DOHH2 (cell line): ENCODE results near the gene IFIT2.

Source experiments
- H3F3A ChIP-seq: fragments of 200-600 bp; sonication (generic), shearing (Covaris generic); 2 replicates; pipeline ENCODE4 v1.6.0; 2016; ENCODE audit warnings: antibody characterized with exemption, mild to moderate bottlenecking; ENCODE audit not compliant: control insufficient read depth, insufficient read depth
- H3K27ac ChIP-seq: fragments of 200-600 bp; sonication (generic); 2 replicates; pipeline ENCODE4 v1.5.1; 2014; ENCODE audit warnings: low read depth, mild to moderate bottlenecking, low read length, moderate library complexity
- H3K27me3 ChIP-seq: fragments of 200-600 bp; sonication (generic); 2 replicates; pipeline ENCODE4 v1.6.1; 2014; ENCODE audit warnings: mild to moderate bottlenecking, low read length, mixed read lengths; ENCODE audit not compliant: control insufficient read depth
- H3K36me3 ChIP-seq: fragments of 200-600 bp; sonication (generic); 2 replicates; pipeline ENCODE4 v1.6.1; 2014; ENCODE audit warnings: mild to moderate bottlenecking, low read length, moderate library complexity, mixed read lengths; ENCODE audit not compliant: control insufficient read depth
- H3K4me1 ChIP-seq: fragments of 200-600 bp; sonication (generic); 2 replicates; pipeline ENCODE4 v1.6.1; 2014; ENCODE audit warnings: mild to moderate bottlenecking, low read length, mixed read lengths; ENCODE audit not compliant: control insufficient read depth
- H3K4me2 ChIP-seq: fragments of 200-600 bp; sonication (generic); 2 replicates; pipeline ENCODE4 v1.6.0; 2014; ENCODE audit warnings: mild to moderate bottlenecking, low read length, moderate library complexity
- H3K4me3 ChIP-seq: fragments of 200-600 bp; sonication (generic); 2 replicates; pipeline ENCODE4 v1.5.1; 2014; ENCODE audit warnings: mild to moderate bottlenecking, low read length, mixed read lengths
- H3K79me2 ChIP-seq: fragments of 200-600 bp; sonication (generic); 2 replicates; pipeline ENCODE4 v1.6.1; 2014; ENCODE audit warnings: mild to moderate bottlenecking, low read length, mixed read lengths; ENCODE audit not compliant: control insufficient read depth
- H3K9me2 ChIP-seq: fragments of 200-600 bp; sonication (generic); replicated peaks from 2 replicates; pipeline ENCODE4 v1.6.1; 2014; ENCODE audit warnings: mild to moderate bottlenecking, low read length, mixed read lengths; ENCODE audit not compliant: control insufficient read depth
- H3K9me3 ChIP-seq: fragments of 200-600 bp; sonication (generic); 2 replicates; pipeline ENCODE4 v1.6.1; 2014; ENCODE audit warnings: antibody characterized with exemption, low read length, mixed read lengths; ENCODE audit not compliant: control insufficient read depth, insufficient read depth
- H4K20me1 ChIP-seq: fragments of 200-600 bp; sonication (generic); 2 replicates; pipeline ENCODE4 v1.6.0; 2014; ENCODE audit warnings: low read depth, mild to moderate bottlenecking, antibody characterized with exemption, low read length, moderate library complexity; ENCODE audit not compliant: control insufficient read depth, insufficient read depth
- EZH2phosphoT487 ChIP-seq: fragments of 200-600 bp; sonication (generic); IDR thresholded peaks from 2 replicates; pipeline ENCODE4 v1.6.1; 2017; ENCODE audit warnings: borderline replicate concordance, mild to moderate bottlenecking, antibody characterized with exemption, low read length, moderate library complexity, mixed read lengths
- TF ChIP-seq, protein P1 (sequence below): fragments of 200-600 bp; sonication (generic); IDR thresholded peaks from one replicate; pipeline ENCODE4 v1.5.1; 2014; ENCODE audit warnings: antibody characterized with exemption, mild to moderate bottlenecking, low read depth, low read length; ENCODE audit not compliant: poor library complexity, severe bottlenecking

The IFIT2 gene

GRCh38 chr10:89294721-89295239 is 7.1 kb upstream of the IFIT2 start:
- no peaks in the 10 kb centered on the region for H3K9me3 ChIP-seq
- H3K9me2 ChIP-seq, result no peaks in the 10 kb centered on the region
- no peaks in the 10 kb centered on the region for H3K4me1 ChIP-seq
- no peak overlapping the region for H3K4me2 ChIP-seq
- H3F3A ChIP-seq, result no peaks in the 10 kb centered on the region
- H4K20me1 ChIP-seq, result no peaks in the 10 kb centered on the region
- H3K4me3 ChIP-seq, result no peak overlapping the region
- TF ChIP-seq, protein P1, sequence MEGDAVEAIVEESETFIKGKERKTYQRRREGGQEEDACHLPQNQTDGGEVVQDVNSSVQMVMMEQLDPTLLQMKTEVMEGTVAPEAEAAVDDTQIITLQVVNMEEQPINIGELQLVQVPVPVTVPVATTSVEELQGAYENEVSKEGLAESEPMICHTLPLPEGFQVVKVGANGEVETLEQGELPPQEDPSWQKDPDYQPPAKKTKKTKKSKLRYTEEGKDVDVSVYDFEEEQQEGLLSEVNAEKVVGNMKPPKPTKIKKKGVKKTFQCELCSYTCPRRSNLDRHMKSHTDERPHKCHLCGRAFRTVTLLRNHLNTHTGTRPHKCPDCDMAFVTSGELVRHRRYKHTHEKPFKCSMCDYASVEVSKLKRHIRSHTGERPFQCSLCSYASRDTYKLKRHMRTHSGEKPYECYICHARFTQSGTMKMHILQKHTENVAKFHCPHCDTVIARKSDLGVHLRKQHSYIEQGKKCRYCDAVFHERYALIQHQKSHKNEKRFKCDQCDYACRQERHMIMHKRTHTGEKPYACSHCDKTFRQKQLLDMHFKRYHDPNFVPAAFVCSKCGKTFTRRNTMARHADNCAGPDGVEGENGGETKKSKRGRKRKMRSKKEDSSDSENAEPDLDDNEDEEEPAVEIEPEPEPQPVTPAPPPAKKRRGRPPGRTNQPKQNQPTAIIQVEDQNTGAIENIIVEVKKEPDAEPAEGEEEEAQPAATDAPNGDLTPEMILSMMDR, result no peak
- TF ChIP-seq EZH2phosphoT487, result no peak
- no peak overlapping the region for H3K27ac ChIP-seq
- H3K36me3 ChIP-seq, result no peaks in the 10 kb centered on the region
- H3K27me3 ChIP-seq, result no peaks in the 10 kb centered on the region
- no peaks in the 10 kb centered on the region for H3K79me2 ChIP-seq

DNA sequence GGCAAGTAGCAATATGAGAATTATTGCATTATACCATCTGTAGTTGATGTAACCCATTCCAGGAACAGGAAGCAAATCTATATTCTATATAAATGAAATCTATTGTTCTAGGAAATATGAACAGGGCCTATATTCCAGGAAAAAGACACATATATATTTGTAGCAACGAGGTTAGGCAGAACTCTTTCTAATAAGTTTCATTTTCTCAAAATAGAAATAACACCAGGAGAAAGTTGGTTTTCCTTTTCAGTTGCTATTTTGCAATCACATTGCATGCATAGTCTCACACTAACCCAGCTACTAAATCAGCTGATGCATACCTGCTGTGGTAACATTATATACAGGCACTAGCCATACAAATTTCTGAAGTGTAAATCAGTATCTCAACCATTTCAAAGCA is 6.2 kb upstream of the IFIT2 start:
- H3K9me3 ChIP-seq, result no peaks in the 10 kb centered on the region
- H4K20me1 ChIP-seq, result no peaks in the 10 kb centered on the region
- H3K9me2 ChIP-seq, result no peaks in the 10 kb centered on the region
- no peaks in the 10 kb centered on the region for H3K27me3 ChIP-seq
- H3K36me3 ChIP-seq, result no peaks in the 10 kb centered on the region
- no peak overlapping the region for H3K4me2 ChIP-seq
- H3K4me3 ChIP-seq, result no peak overlapping the region
- H3K4me1 ChIP-seq, result no peaks in the 10 kb centered on the region
- no peak for TF ChIP-seq EZH2phosphoT487
- TF ChIP-seq, protein P1, result no peak
- H3K27ac ChIP-seq, result no peak overlapping the region
- no peaks in the 10 kb centered on the region for H3K79me2 ChIP-seq
- no peaks in the 10 kb centered on the region for H3F3A ChIP-seq

GRCh38 chr10:89296220-89296648 is 5.6 kb upstream of the IFIT2 start:
- no peak overlapping the region for H3K4me2 ChIP-seq
- no peaks in the 10 kb centered on the region for H3K9me2 ChIP-seq
- no peaks in the 10 kb centered on the region for H3F3A ChIP-seq
- H3K9me3 ChIP-seq, result no peaks in the 10 kb centered on the region
- H3K36me3 ChIP-seq, result no peaks in the 10 kb centered on the region
- no peaks in the 10 kb centered on the region for H3K79me2 ChIP-seq
- H3K4me1 ChIP-seq, result peaks cover under 1% of the 10 kb centered on the region
- H3K27ac ChIP-seq, result no peak overlapping the region
- H3K4me3 ChIP-seq, result no peak overlapping the region
- H3K27me3 ChIP-seq, result no peaks in the 10 kb centered on the region
- no peak for TF ChIP-seq EZH2phosphoT487
- TF ChIP-seq, protein P1, result no peak
- no peaks in the 10 kb centered on the region for H4K20me1 ChIP-seq
